Neural cell (in vitro differentiated cells): Measurements from ENCODE around the gene DMKN. TPM values are rescaled to one million over a fixed set of nuclear protein-coding genes. Genes with fewer than 3 reads are reported as not detected.

Experiments
- H2AFZ ChIP-seq: fragments of 200-600, 300-800 bp; sonication (generic), shearing (Covaris generic); 2 replicates; pipeline ENCODE4 v1.6.0; 2014; ENCODE audit warnings: low read depth, mild to moderate bottlenecking, antibody characterized with exemption, low read length, moderate library complexity
- H3F3A ChIP-seq: fragments of 200-600 bp; shearing (Covaris generic); 2 replicates; pipeline ENCODE4 v1.6.1; 2016; ENCODE audit warnings: mild to moderate bottlenecking, moderate library complexity, mixed read lengths, antibody characterized with exemption, low read length; ENCODE audit not compliant: insufficient read depth, poor library complexity, severe bottlenecking
- H3K27ac ChIP-seq: fragments of 200-600, 300-800 bp; sonication (generic), shearing (Covaris generic); 2 replicates; pipeline ENCODE4 v1.5.1; 2014; ENCODE audit warnings: mild to moderate bottlenecking, low read length, moderate library complexity
- H3K27me3 ChIP-seq: fragments of 300-800, 200-600 bp; sonication (generic), shearing (Covaris generic); 2 replicates; pipeline ENCODE4 v1.6.0; 2014; ENCODE audit warnings: mild to moderate bottlenecking, low read depth, low read length, moderate library complexity; ENCODE audit not compliant: insufficient read depth
- H3K36me3 ChIP-seq: fragments of 300-800, 200-600 bp; sonication (generic), shearing (Covaris generic); 2 replicates; pipeline ENCODE4 v1.5.1; 2014; ENCODE audit warnings: mild to moderate bottlenecking, antibody characterized with exemption, low read length, moderate library complexity; ENCODE audit not compliant: insufficient read depth
- H3K4me2 ChIP-seq: fragments of 300-800, 200-600 bp; sonication (generic), shearing (Covaris generic); 2 replicates; pipeline ENCODE4 v1.6.0; 2014; ENCODE audit warnings: mild to moderate bottlenecking, low read length
- H3K4me3 ChIP-seq: fragments of 300-800, 200-600 bp; sonication (generic), shearing (Covaris generic); 2 replicates; pipeline ENCODE4 v1.5.1; 2014; ENCODE audit warnings: mild to moderate bottlenecking, low read length, moderate library complexity
- H3K79me2 ChIP-seq: fragments of 200-600 bp; shearing (Covaris generic); replicated peaks from 2 replicates; pipeline ENCODE4 v1.6.0; 2014; ENCODE audit warnings: mild to moderate bottlenecking, low read length, moderate library complexity; ENCODE audit not compliant: insufficient read depth
- H3K9ac ChIP-seq: fragments of 300-800, 200-600 bp; sonication (generic), shearing (Covaris generic); 2 replicates; pipeline ENCODE4 v1.6.1; 2016; ENCODE audit warnings: mild to moderate bottlenecking, low read length, mixed read lengths
- H3K9me2 ChIP-seq: fragments of 200-600 bp; shearing (Covaris generic); 2 replicates; pipeline ENCODE4 v1.6.1; 2016; ENCODE audit warnings: mild to moderate bottlenecking, low read length, mixed read lengths; ENCODE audit not compliant: insufficient read depth
- H3K9me3 ChIP-seq: fragments of 200-600, 300-800 bp; sonication (generic), shearing (Covaris generic); 2 replicates; pipeline ENCODE4 v1.6.1; 2016; ENCODE audit warnings: mild to moderate bottlenecking, mixed run types, low read length, moderate library complexity, mixed read lengths
- H4K20me1 ChIP-seq: fragments of 200-600 bp; shearing (Covaris generic); 2 replicates; pipeline ENCODE4 v1.6.1; 2016; ENCODE audit warnings: mild to moderate bottlenecking, mixed run types; ENCODE audit not compliant: insufficient read depth
- CTCF ChIP-seq: fragments of 450-650 bp; IDR thresholded peaks from 2 replicates; pipeline ENCODE4 v1.5.1; 2014; ENCODE audit warnings: antibody characterized with exemption, mild to moderate bottlenecking, moderate library complexity; ENCODE audit not compliant: poor library complexity, severe bottlenecking
- EP300 ChIP-seq: fragments of 450-650 bp; conservative IDR thresholded peaks from 2 replicates; pipeline ENCODE4 v1.6.1; 2014; ENCODE audit warnings: antibody characterized with exemption, mild to moderate bottlenecking, moderate library complexity; ENCODE audit not compliant: poor library complexity, severe bottlenecking
- EZH2 ChIP-seq: fragments of 200-600, 300-800 bp; shearing (Covaris generic), sonication (generic); IDR thresholded peaks from 2 replicates; pipeline ENCODE4 v1.6.1; 2014; ENCODE audit warnings: antibody characterized with exemption, low read length, borderline replicate concordance, mild to moderate bottlenecking; ENCODE audit not compliant: insufficient read depth, poor library complexity, severe bottlenecking
- MXI1 ChIP-seq: fragments of 450-650 bp; conservative IDR thresholded peaks from 2 replicates; pipeline ENCODE4 v1.6.1; 2014; ENCODE audit warnings: antibody characterized with exemption, mild to moderate bottlenecking; ENCODE audit not compliant: poor library complexity, severe bottlenecking
- POLR2AphosphoS5 ChIP-seq: IDR thresholded peaks from 2 replicates; pipeline ENCODE4 v1.6.1; 2012
- RAD21 ChIP-seq: fragments of 450-650 bp; conservative IDR thresholded peaks from 2 replicates; pipeline ENCODE4 v1.6.1; 2014; ENCODE audit warnings: antibody characterized with exemption, mild to moderate bottlenecking, moderate library complexity
- REST ChIP-seq: IDR thresholded peaks from 2 replicates; pipeline ENCODE4 v1.6.1; 2012; ENCODE audit warnings: borderline replicate concordance
- SMC3 ChIP-seq: fragments of 450-650 bp; conservative IDR thresholded peaks from 2 replicates; pipeline ENCODE4 v1.6.1; 2014; ENCODE audit warnings: antibody characterized with exemption, mild to moderate bottlenecking, moderate library complexity; ENCODE audit not compliant: poor library complexity
- TAF1 ChIP-seq: IDR thresholded peaks from 2 replicates; pipeline ENCODE4 v1.6.1; 2012; ENCODE audit warnings: low read depth
- polyA plus RNA-seq: library from polyadenylated mRNA; depleted of rRNA; stranded (reverse); fragments of >200 nt; gene quantifications from 2 replicates; pipeline ENCODE4 v1.2.3, GENCODE V29; 2014

Gene DMKN
- polyA plus RNA-seq, 1 donor from 2014 or later = not detected

GRCh38 chr19:35525873-35526272, 12.4 kb upstream of the DMKN start:
- TF ChIP-seq RAD21 (no peak), CTCF (no peak), MXI1 (no peak), EZH2 (no peak), POLR2AphosphoS5 (no peak), REST (no peak), EP300 (no peak), SMC3 (no peak), TAF1 (no peak)
- Histone ChIP-seq H3K9ac (no peak overlapping the region), H3K27me3 (no peaks in the 10 kb centered on the region), H3F3A (no peaks in the 10 kb centered on the region), H3K4me3 (no peak overlapping the region), H3K36me3 (no peaks in the 10 kb centered on the region), H3K9me3 (no peaks in the 10 kb centered on the region), H3K9me2 (no peaks in the 10 kb centered on the region), H3K79me2 (no peaks in the 10 kb centered on the region), H4K20me1 (no peaks in the 10 kb centered on the region), H3K27ac (no peak overlapping the region), H3K4me2 (no peak overlapping the region), H2AFZ (no peak overlapping the region)

- no peak for TF ChIP-seq MXI1
- no peaks in the 10 kb centered on the region for H3K9me2 ChIP-seq
- H3K79me2 ChIP-seq = no peaks in the 10 kb centered on the region
- no peak overlapping the region for H3K4me2 ChIP-seq
- H3F3A ChIP-seq = no peaks in the 10 kb centered on the region
- no peaks in the 10 kb centered on the region for H3K9me3 ChIP-seq
- no peaks in the 10 kb centered on the region for H3K27me3 ChIP-seq
- H2AFZ ChIP-seq = no peak overlapping the region
- H3K4me3 ChIP-seq = no peak overlapping the region
- H3K36me3 ChIP-seq = no peaks in the 10 kb centered on the region
- H4K20me1 ChIP-seq = no peaks in the 10 kb centered on the region
- H3K27ac ChIP-seq = no peak overlapping the region
- H3K9ac ChIP-seq = no peak overlapping the region
Measured at GRCh38 chr19:35524181-35524837, 10.9 kb upstream of the DMKN start.
